OCI-LY7 (cell line): Measurements from ENCODE around the gene TRMT61B.

Experiments
- EZH2phosphoT487 ChIP-seq: fragments of 200-600 bp; sonication (generic); IDR thresholded peaks from 2 replicates; pipeline ENCODE4 v1.6.1; 2018; ENCODE audit warnings: low read depth, borderline replicate concordance, mild to moderate bottlenecking, mixed run types, antibody characterized with exemption, low read length, moderate library complexity, mixed read lengths
- TF ChIP-seq, protein P1 (sequence below): fragments of 200-600 bp; sonication (generic); conservative IDR thresholded peaks from 2 replicates; pipeline ENCODE4 v1.5.1; 2014; ENCODE audit warnings: mild to moderate bottlenecking, antibody characterized with exemption, low read length, moderate library complexity, mixed read lengths

DNA sequence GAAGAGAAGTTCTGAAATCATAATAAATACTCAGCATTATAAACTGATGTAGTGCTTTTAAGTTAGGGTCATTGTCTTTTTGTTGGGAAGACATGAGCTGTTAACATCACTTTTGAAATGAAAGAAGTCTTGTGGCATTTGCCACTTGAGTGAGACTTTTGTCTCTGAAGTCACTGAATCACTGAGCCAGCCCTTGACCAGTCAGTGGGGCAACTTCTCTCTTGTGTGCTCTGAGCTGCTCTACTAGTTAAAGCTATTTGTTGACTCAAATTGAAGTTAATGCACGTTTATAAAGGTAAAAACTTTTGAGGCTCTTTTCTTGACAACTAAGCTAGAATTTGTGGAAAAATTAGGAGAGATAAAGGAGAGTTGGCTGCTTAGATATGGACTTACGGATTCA, 31.1 kb upstream of the TRMT61B start:
- TF ChIP-seq, protein P1, sequence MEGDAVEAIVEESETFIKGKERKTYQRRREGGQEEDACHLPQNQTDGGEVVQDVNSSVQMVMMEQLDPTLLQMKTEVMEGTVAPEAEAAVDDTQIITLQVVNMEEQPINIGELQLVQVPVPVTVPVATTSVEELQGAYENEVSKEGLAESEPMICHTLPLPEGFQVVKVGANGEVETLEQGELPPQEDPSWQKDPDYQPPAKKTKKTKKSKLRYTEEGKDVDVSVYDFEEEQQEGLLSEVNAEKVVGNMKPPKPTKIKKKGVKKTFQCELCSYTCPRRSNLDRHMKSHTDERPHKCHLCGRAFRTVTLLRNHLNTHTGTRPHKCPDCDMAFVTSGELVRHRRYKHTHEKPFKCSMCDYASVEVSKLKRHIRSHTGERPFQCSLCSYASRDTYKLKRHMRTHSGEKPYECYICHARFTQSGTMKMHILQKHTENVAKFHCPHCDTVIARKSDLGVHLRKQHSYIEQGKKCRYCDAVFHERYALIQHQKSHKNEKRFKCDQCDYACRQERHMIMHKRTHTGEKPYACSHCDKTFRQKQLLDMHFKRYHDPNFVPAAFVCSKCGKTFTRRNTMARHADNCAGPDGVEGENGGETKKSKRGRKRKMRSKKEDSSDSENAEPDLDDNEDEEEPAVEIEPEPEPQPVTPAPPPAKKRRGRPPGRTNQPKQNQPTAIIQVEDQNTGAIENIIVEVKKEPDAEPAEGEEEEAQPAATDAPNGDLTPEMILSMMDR, result no peak
- TF ChIP-seq EZH2phosphoT487, result no peak
